Astrocyte of the spinal cord (primary cell): ENCODE results near the gene CFAP210.
"Not testable (repeated sequence)": the region's sequence is repeated elsewhere in the genome, so short reads cannot be mapped to it uniquely, and the experiment has no call there.

ENCODE experiments used
- DNase-seq: peaks from one replicate; pipeline ENCODE4 v3.0.0; 2011; ENCODE audit warnings: low read depth, low spot score
- H3K4me3 ChIP-seq: 2 replicates; pipeline ENCODE4 v1.5.1; 2011; ENCODE audit warnings: low read depth, mild to moderate bottlenecking, low read length, moderate library complexity
- CTCF ChIP-seq: IDR thresholded peaks from 2 replicates; pipeline ENCODE4 v1.5.1; 2012; ENCODE audit warnings: low read depth, mild to moderate bottlenecking, low read length, inconsistent platforms
- in situ Hi-C: cut with HindIII; loops from 2 replicates; pipeline ENCODE4 v1.10.0; 2017; ENCODE audit warnings: low sequenced_read_pairs

CFAP210 gene

GRCh38 chr2:169705927-169706326 lies 11.7 kb upstream of the CFAP210 start:
- DNase-seq, result no peak
- TF ChIP-seq CTCF, result no peak
- H3K4me3 ChIP-seq, result no peak overlapping the region
- in situ Hi-C loops, result no loop called here

GRCh38 chr2:169704160-169704708 lies 10.0 kb upstream of the CFAP210 start:
- TF ChIP-seq CTCF, result no peak
- in situ Hi-C loops, result no loop called here
- DNase-seq, result no peak
- no peak overlapping the region for H3K4me3 ChIP-seq

- in situ Hi-C loops, result no loop called here
- TF ChIP-seq CTCF, result no peak
- no peak overlapping the region for H3K4me3 ChIP-seq
- DNase-seq, result no peak
Observed at GRCh38 chr2:169702996-169703395, 8.8 kb upstream of the CFAP210 start.

- DNase-seq, in situ Hi-C loops: not testable (repeated sequence)
Observed at GRCh38 chr2:169699173-169699572, 5.0 kb upstream of the CFAP210 start.

GRCh38 chr2:169696381-169696780 lies 2.2 kb upstream of the CFAP210 start:
- in situ Hi-C loops, result no loop called here
- TF ChIP-seq CTCF, result no peak
- H3K4me3 ChIP-seq, result no peak overlapping the region
- no peak for DNase-seq

More at GRCh38 chr2:169699173-169699572, 5.0 kb upstream of the CFAP210 start:
- not testable (repeated sequence) for H3K4me3 ChIP-seq

GRCh38 chr2:169694894-169695260 lies 672 bp upstream of the CFAP210 start:
- peak overlapping the region; percentile 73 for H3K4me3 ChIP-seq
- DNase-seq, result no peak
- TF ChIP-seq CTCF, result no peak
- in situ Hi-C loops, result no loop called here

- in situ Hi-C loops, result no loop called here
- no peak for DNase-seq
- H3K4me3 ChIP-seq, result no peak overlapping the region
- TF ChIP-seq CTCF, result peak; percentile 16
Observed at GRCh38 chr2:169693360-169693759, 845 bp downstream of the CFAP210 start.
